Subcutaneous adipose tissue (tissue), 4 donors: ENCODE results near the gene EFNA4. TPM values are rescaled to one million over a fixed set of nuclear protein-coding genes. Genes with fewer than 3 reads are reported as not detected.

Source experiments
- total RNA-seq, 4 donors: library from RNA; depleted of rRNA; stranded (reverse); fragments of >200 nt; gene quantifications; one replicate each; pipeline ENCODE4 v1.1.0, GENCODE V29; 2016
- TF ChIP-seq, protein P1 (sequence below): fragments of 450-650 bp; IDR thresholded peaks from one replicate; pipeline ENCODE4 v1.5.1; 2016; ENCODE audit warnings: low read depth, mild to moderate bottlenecking, control low read depth, antibody characterized with exemption, moderate library complexity

Gene EFNA4
- total RNA-seq, 4 donors from 2014 or later, result 2.8 to 5.3 (median 3.7) TPM

DNA sequence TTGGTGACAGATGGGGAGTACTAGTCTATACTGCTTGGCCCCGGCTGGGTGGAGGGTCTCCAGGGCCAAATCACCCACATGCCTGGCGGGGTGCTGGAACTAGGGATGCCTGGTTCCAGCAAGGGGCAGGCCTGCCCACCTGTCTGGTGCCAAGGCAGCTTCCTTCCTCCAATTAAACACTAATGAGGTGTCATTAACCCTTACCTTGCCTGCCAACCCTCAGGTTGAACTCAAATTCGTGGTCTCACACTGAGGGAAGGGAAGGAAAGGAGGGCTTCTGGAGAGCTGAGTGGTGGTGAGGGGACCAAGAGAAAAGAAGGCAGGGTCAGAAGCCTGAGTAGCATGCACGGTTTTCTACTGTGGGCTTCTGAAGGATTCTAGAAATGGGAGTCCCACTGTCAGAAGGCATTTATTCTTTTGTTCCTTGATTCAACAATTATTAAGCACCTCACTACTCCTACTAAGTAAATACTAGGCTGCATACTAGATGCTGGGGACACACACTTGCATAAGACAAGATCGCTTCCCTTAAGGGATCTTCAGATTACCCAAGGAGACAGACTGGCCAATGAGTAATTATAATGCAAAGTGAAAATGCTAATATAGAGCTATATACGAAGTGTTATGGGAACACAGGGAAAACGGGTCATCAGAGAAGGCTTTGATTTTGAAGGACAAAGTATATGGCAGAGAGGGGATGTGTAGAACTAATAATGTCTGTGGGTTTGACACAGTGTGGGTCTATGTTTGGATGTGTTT is 9.2 kb downstream of the EFNA4 start:
- TF ChIP-seq, protein P1, sequence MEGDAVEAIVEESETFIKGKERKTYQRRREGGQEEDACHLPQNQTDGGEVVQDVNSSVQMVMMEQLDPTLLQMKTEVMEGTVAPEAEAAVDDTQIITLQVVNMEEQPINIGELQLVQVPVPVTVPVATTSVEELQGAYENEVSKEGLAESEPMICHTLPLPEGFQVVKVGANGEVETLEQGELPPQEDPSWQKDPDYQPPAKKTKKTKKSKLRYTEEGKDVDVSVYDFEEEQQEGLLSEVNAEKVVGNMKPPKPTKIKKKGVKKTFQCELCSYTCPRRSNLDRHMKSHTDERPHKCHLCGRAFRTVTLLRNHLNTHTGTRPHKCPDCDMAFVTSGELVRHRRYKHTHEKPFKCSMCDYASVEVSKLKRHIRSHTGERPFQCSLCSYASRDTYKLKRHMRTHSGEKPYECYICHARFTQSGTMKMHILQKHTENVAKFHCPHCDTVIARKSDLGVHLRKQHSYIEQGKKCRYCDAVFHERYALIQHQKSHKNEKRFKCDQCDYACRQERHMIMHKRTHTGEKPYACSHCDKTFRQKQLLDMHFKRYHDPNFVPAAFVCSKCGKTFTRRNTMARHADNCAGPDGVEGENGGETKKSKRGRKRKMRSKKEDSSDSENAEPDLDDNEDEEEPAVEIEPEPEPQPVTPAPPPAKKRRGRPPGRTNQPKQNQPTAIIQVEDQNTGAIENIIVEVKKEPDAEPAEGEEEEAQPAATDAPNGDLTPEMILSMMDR, result no peak

GRCh38 chr1:155073377-155074242 is 10.1 kb downstream of the EFNA4 start:
- TF ChIP-seq, protein P1, result no peak

DNA sequence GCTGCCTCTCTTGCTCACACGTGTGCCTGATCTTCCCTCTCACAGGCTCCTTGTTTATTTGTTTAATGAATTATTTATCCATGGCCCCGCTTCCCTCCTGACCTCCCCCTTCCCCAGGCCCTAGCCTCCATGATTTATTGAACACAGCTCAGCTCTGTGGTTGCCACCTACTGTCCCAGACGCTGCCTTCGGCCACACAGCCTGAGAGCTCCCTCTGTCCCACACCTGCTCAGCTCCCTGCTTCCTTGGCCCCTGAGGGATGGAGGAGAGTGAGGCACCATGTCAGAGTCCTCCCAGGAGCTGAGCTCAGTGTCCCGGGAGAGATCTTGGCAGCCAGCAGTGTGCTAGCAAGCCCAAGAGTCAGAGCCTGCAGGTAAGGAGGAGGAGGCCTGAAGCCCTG is 12.0 kb downstream of the EFNA4 start:
- TF ChIP-seq, protein P1, result no peak

- TF ChIP-seq, protein P1, result no peak
Measured at GRCh38 chr1:155076371-155076770, 12.8 kb downstream of the EFNA4 start.

- TF ChIP-seq, protein P1, result no peak
Measured at GRCh38 chr1:155077346-155077745, 13.8 kb downstream of the EFNA4 start.

- TF ChIP-seq, protein P1, result no peak
Measured at GRCh38 chr1:155077758-155078445, 14.4 kb downstream of the EFNA4 start.
